ENCODE results near the gene TF.

The TF gene

DNA sequence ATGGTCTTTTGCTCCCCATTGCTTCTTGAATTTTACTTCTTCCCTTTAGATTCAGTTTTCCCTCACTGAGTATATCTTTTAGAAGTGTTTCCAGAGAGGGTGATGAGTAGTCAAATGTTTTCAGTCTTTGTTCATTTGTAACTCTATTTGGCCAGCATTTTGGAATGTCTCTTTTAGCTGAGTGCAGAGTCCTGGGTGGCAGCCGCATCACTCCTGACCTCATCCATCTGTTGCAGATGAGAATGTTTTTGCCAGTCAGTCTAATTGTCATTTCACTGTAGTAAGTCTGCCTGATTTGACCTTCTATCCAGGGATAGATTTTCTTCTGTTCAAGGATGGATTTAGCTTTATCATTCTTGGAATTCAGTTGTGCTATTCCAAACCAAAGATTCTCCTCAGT lies 66.7 kb downstream of the TF start:
- no peak for DNase-seq (ENCODE audit: low spot score)

- DNase-seq (ENCODE audit: low spot score), result no peak
Measured at GRCh38 chr3:133815386-133815785, 69.2 kb downstream of the TF start.

GRCh38 chr3:133820129-133820528 lies 73.9 kb downstream of the TF start:
- no peak for DNase-seq (ENCODE audit: low spot score)

DNA sequence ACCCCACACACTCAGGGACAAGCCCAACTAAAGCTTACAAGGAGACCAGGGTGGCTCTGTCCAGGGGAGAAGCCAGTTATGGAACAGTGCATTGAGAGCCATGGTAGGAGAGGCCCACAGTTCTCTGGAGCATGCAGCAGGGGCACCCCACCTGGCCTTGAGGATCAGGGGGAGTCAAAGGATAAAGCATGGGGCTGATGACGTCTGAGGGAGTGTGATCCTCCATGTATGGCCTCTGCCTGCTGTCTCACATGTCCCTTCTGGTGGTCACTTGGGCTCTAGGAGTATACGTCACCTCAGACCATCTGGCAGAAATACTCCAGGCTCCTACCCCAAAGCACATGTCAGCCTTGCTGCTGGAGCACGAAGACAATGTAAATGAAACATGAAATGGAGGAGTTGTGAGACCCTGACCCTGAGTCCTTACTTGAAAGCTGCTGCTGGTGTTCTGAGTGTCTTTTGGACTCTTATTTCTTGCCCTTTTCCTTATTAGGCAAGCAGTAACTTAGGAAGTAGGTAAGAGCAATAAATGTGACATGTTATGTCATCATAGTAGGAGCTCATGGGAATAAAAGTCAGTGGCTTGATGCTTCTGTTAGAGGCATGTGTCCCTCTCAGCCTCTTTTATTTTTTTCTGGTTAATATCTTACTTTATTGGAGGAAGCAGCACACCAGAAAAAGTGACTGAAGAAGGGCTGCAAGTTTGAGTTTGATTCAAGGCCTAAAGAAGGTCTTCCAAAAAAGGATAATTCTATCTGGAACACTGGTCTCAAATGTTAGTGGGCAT lies 74.9 kb downstream of the TF start:
- DNase-seq (ENCODE audit: low spot score), result no peak

GRCh38 chr3:133821767-133822638 lies 75.8 kb downstream of the TF start:
- DNase-seq (ENCODE audit: low spot score), result no peak

DNA sequence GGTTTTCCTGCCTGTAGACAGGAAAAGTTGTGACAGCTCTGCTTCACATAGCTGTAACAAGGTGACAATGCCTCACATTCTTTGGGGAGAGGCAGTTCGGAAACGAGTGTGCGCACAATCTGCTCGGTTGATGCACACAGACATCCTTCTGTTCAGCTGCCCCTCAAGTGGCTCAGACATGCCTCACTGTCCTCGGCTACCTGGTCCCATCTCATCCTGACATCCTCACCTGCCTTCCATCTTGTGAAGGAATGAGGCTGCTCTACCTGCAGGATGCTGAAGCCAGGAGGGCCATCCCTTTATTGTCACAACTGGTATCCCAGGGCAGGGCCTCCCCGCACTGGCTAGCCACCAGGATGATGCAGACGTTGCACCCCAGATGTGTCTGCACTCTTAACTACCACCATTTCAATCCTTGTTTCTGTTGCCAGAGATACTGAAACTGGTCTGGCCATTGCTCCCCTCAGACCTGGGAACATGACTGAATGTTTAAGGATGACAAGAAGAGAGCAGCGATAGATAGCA lies 78.8 kb downstream of the TF start:
- DNase-seq (ENCODE audit: low spot score), result no peak

DNA sequence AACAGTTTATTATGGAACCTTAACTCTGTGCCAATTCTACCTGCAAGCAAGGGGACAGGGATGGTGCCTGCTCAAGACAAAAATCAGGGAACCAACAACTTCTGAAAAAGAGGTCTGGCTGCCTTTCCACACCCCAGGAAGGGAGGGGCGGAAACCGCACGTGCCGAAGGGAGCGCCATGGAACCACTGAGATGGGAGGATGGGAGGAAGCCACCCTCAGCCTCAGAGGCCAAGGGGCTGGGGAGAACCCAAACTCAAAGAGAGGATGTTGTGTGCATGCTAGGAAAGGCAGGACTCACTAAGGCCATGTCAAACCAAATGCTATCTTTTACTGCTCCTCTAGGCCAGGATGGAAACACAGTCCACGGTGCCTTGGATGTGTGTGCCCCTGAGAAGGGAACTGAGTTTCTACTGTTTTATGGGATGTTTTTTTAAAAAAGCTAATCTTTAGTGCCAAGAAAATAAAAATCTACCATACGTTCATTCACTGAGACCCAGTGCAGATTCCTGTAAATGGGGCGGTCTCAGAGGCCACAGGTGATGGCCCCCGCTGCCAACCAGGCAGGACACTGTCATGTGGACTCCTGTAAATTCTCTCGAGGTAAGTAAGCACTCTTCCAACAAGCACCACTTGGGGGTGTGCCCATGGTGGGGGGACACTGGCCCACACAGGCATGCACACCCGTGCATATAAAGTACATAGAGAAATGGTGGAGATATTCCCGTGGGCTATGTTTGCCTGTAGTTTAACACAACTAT lies 80.0 kb downstream of the TF start:
- DNase-seq (ENCODE audit: low spot score), result no peak

GRCh38 chr3:133827136-133827535 lies 80.9 kb downstream of the TF start:
- no peak for DNase-seq (ENCODE audit: low spot score)

DNA sequence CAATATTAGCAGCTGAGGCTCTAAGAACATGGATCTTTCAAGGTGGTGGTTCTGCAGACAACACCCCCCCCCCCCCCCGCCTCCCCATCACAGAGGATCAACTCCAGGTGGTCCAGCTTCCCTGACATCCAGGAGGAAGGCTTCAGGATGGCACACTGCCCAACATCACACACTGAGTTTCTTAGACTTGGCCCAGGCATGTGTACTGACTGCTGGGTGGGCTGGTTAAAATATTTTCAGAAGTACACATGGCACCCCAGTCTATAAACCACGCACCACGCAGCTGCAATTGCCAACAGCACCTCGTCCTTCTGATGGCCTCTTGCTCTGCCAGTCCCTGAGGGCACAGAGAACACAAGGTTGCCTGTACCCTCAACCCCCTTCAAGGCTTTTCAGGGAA lies 81.5 kb downstream of the TF start:
- DNase-seq (ENCODE audit: low spot score), result no peak

- no peak for DNase-seq (ENCODE audit: low spot score)
Measured at GRCh38 chr3:133828576-133829309, 82.5 kb downstream of the TF start.

DNA sequence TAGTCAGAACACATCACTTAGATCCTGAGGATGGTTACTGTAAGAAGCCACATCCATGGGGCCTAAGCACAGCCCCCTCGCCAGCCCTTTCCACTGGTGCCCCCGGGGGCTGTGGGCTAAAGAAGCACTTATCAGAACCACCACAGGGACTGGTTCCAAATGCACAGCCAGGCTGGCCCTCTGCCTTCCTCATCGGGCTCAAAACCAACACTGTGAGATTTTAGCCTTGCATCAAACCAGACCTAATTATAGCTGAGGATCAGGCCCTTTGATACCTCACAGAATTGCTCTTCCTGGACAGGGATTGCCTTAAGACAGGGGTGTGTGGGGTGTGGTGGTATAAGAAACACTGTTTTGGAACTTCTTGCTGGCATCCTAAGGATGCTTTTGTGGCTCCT lies 83.1 kb downstream of the TF start:
- DNase-seq (ENCODE audit: low spot score), result no peak

DNA sequence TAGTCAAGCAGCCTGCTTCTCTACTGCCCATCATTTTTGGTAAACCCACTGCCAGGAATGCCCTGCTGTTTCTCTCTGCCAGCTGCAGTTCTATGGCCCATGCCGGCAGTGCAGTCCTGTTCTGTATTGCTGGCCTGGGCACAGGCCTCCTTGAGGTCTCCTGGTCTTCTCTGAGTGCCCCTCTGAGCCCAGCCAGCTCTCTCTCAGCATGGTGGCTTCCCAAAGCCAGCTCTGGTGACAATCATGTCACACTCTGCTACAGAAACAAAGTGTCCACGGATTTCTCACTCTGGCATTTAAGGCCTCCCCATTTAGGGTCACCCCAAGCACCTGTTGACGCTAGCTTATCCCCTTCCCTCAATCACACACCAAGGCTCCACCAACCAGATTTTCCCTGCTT lies 83.9 kb downstream of the TF start:
- DNase-seq (ENCODE audit: low spot score), result no peak

- no peak for DNase-seq (ENCODE audit: low spot score)
Measured at GRCh38 chr3:133831966-133832801, 86.0 kb downstream of the TF start.

DNA sequence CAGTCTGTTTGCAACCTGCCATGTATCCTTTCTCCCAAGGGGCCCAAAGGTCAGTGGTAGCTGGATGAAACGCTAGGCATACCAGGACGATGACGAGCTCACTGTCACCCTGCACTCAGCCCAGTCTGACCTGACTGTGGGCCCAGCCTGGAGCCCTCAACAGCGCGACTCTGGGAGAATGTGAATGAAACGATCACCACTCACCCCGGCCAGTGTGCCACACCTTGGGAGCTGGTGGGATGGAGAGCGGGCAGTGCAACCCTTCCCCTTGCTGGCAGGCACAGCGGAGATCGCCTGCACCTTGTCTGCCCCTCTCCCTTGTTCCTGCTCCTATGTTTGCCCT lies 86.6 kb downstream of the TF start:
- no peak for DNase-seq (ENCODE audit: low spot score)

- DNase-seq (ENCODE audit: low spot score), result no peak
Measured at GRCh38 chr3:133833267-133833666, 87.1 kb downstream of the TF start.

- DNase-seq (ENCODE audit: low spot score), result no peak
Measured at GRCh38 chr3:133833880-133834620, 87.9 kb downstream of the TF start.

GRCh38 chr3:133834621-133835417 lies 88.6 kb downstream of the TF start:
- no peak for DNase-seq (ENCODE audit: low spot score)

DNA sequence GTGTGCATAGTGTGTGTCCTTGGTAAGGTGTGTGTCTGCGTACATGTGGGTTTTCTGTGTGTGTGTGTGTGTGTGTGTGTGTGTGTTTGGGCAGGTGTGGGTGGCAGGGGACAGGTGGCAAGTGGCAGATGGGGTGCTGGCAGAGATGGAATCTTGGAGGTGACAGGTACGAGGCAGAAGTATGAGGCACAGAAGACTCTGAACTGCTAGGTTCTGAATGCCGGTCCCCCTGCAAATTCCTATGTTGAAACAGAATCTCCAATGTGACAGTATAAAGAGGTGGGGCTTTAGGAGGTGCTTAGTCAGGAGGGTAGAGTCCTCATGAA lies 89.2 kb downstream of the TF start:
- DNase-seq (ENCODE audit: low spot score), result no peak

DNA sequence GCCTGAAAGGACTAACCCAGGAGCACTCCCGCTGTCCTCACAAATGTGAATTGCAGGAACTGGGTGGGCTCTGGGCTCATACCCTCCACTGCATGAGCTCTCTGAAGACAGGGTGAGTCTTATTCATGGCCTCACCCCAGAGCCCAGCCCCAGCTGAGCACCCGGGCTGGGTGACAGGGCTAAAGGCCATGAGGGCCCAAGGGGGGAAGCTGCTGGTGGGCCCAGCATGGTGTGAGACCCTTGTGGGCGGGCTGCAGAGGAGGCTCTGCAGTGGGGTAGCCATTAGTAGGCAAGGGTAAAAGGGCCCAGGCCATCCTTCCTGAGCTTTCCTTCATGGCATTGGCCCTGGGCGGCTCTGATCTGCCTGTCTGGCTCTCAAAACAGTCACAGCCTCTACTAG lies 89.8 kb downstream of the TF start:
- DNase-seq (ENCODE audit: low spot score), result no peak

Measured in activated CD4-positive, alpha-beta T cell treated with anti-CD3 and anti-CD28 coated beads, Interleukin-2, Interleukin-4, amounts not matched to agents 100 ng/mL and 50 ng/mL, durations not matched to agents 16 hours and 8 hours (primary cell).